Measurements from ENCODE around the gene SUSD3.

GRCh38 chr9:93114984-93115335, 56.5 kb downstream of the SUSD3 start:
- TF ChIP-seq CTCF (IDR thresholded peaks at IDR 0.05) (no peak), EP300 (IDR thresholded peaks at IDR 0.05) (no peak)
